GM21737 (cell line): ENCODE data around the gene C3orf22.
"Not testable (repeated sequence)": the region's sequence is repeated elsewhere in the genome, so short reads cannot be mapped to it uniquely, and the experiment has no call there.

Experiments
- ATAC-seq: cut with Tn5 transposase; IDR thresholded peaks from one replicate; pipeline ENCODE4 v1.9.1; 2021; ENCODE audit warnings: mild to moderate bottlenecking, moderate library complexity; ENCODE audit not compliant: unreplicated experiment

The C3orf22 gene

DNA sequence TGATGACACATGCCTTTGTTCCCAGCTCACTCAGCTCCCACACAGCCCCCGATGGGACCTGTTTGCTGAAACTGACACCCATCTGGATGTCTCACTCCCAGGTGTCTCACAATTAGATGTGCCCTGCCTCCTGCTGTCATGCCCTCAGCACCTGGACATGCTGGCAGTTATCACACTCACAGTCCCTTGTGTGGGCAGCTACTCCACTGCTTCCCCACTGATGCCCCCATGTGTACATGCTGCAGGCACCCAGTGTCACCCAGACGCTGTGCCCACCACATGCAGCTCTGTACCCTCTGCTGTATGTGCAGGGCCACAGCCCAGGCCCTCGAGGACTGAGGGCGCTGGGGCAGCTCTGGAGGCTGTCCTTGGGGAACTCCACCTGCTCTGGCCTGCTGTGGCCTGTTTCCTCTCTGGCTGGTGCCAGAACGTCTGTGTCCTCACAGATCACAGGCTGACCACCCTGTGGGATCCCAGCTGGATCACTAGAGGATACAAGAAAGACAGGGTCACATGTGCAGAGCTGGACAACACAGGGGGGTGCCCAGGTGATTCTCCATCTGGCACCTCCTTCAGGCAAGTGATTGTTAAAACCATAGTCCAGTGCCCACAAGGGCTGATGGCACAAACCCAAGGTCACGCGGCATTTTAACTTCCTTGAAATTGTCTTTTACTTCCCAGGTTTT is 14.0 kb downstream of the C3orf22 start:
- no peak for ATAC-seq

- ATAC-seq = no peak
Measured at GRCh38 chr3:126543457-126544061, 15.2 kb downstream of the C3orf22 start.

GRCh38 chr3:126542340-126543241 is 16.1 kb downstream of the C3orf22 start:
- ATAC-seq = no peak

GRCh38 chr3:126541628-126542339 is 16.9 kb downstream of the C3orf22 start:
- no peak for ATAC-seq

DNA sequence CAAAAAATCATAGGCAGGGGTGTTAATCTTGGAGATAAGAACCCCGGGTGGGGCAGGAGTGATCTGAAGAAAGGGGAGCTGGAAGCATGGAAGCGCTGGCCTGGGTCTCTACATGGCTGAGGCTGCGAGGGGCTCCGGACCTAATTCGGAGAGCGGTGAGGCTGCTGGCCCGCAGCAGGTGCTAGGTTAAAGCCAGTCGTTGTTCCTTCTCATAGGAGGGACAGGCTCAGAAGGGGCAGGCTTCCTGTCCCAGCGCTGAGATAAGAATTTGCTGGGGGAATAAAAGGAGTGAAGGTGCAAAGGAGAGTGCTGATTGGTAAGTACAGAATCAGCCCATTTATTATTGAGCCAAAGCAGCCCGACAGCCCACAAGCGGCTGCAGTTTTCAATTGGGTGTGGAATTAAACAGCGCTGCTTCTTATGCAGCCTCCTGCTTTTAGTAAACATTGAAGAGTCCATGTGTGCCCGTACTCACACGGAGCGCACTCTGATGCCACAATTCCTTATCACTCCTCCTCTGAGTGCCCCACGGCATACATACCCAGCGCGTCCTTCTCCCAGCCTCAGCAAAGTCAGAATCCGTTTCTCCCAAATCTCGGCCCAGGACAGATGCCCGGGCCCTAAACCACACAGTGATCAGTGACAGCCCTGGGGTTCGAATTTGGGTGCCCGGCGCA is 17.6 kb downstream of the C3orf22 start:
- no peak for ATAC-seq

DNA sequence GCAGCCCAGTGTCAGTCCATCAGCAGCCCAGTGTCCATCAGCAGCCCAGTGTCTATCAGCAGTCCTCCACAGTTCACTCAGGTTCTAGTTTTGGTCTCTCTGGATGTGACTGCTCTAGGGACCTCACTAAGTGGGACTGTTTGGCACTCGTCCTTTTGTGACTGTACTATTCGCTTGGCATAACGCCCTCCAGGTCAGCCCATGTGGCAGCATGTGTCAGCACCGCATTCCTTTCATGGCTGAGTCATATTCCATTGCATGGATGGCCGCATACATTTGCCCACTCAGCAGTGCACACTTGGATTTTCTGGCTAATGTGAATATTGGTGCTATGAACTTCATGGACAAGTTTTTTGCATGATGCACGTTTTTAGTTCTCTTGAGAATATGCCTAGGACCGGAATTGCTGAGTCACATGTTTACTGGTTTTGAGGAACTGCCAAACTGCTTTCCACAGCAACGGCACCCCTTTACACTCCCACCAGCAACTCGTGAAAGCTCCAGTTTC is 18.3 kb downstream of the C3orf22 start:
- ATAC-seq = no peak

DNA sequence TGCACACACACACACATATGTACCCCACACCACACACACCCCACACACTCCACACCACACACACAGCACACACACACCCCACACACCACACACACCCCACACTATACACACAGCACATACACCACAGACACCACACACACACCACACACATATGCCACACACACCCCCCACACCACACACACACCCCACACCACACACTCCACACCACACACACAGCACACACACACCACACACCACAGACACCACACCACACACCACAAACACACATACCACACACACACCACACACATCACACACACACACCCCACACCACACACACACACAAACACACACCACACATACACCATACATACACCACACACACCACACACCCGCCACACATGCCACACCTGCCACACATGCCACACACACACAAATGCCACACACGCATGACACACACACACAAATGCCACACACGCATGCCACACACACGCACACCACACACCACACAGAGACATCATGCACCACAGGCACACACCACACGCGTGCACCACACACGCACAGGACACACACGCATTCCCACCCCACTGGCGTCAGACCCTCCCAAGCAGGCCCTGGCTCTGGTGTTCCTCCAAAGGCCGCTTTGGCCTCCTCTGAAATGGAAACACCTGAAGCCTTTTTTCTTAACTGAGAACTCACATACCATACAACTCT is 19.0 kb downstream of the C3orf22 start:
- ATAC-seq = no peak

DNA sequence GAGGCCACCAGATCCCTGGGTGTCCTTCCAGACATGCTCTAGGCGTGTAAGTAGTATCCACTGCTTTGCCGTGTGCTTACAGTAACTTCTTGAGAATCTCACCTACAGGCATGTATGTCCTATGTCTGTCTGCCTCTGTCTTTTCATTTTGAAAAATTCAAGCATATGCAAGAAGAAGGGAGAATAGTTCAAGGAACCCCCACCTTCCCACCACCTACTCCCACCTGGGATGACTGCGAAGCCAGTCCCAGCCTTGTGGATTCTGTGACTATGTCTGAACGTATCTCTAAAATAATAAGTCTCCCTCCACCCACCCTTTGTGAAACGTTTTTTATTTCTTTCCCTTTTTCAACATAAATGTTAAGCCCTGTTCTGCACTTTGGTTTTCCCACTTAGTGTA is 19.8 kb downstream of the C3orf22 start:
- ATAC-seq = no peak

GRCh38 chr3:126538316-126538715 is 20.4 kb downstream of the C3orf22 start:
- no peak for ATAC-seq

DNA sequence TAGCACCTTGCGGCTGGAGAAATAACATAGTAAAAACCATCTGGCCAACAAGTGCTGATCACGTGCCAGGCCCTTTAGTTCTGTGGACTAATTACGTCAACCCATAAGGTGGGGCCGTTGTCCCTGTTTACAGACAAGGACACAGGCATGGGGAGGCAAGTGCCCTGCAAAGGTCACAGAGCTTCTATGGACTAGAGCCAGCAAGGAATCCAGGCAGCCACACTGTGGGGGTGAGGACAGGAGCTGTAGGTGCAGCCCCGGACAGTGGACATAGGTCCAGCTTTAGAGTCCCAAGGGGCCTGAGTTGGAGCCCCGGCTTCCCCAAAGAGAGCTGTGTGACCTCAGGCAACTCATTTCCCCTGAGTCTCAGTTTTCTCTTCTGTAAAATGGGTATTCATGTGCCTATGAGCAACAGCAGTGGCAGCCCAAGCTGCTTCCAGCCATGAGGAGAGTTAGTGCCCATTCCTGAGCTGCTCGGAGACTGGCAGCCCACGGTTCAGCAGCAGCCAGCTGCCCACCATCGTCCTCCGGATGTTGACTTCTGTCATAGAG is 20.9 kb downstream of the C3orf22 start:
- ATAC-seq = no peak

GRCh38 chr3:126537116-126537729 is 21.5 kb downstream of the C3orf22 start:
- no peak for ATAC-seq

DNA sequence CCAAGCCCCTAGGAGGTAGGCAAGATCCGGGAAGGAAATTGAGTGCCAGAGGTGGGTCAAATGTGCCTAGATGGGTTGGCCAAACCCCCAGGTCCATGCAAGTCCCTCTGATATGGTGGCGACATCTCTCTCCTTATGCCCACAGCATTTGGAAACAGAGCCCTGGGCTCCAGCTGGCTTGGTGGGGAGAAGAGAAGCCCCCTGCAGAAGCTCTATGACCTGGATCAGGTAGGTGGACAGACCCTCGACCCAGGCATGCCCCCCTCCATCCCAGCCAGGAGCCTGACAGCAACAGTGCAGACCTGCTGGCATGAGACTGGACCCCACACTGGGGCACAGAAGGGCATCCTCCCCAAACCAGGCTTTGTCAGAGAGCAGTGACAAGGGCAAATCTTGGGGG is 22.6 kb downstream of the C3orf22 start:
- ATAC-seq = no peak

- no peak for ATAC-seq
Measured at GRCh38 chr3:126535636-126536035, 23.1 kb downstream of the C3orf22 start.

DNA sequence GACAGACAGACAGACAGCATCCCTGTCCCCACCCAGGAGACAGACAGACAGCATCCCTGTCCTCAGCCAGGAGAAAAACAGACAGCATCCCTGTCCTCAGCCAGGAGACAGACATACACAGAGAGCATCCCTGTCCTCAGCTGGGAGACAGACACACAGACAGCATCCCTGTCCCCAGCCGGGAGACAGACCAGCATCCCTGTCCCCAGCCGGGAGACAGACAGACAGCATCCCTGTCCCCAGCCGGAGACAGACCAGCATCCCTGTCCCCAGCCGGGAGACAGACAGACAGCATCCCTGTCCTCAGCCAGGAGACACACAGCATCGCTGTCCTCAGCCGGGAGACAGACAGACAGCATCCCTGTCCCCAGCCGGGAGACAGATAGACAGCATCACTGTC is 24.0 kb downstream of the C3orf22 start:
- ATAC-seq = not testable (repeated sequence)

- no peak for ATAC-seq
Measured at GRCh38 chr3:126533506-126533905, 25.2 kb downstream of the C3orf22 start.

GRCh38 chr3:126531051-126531330 is 27.7 kb downstream of the C3orf22 start:
- no peak for ATAC-seq

DNA sequence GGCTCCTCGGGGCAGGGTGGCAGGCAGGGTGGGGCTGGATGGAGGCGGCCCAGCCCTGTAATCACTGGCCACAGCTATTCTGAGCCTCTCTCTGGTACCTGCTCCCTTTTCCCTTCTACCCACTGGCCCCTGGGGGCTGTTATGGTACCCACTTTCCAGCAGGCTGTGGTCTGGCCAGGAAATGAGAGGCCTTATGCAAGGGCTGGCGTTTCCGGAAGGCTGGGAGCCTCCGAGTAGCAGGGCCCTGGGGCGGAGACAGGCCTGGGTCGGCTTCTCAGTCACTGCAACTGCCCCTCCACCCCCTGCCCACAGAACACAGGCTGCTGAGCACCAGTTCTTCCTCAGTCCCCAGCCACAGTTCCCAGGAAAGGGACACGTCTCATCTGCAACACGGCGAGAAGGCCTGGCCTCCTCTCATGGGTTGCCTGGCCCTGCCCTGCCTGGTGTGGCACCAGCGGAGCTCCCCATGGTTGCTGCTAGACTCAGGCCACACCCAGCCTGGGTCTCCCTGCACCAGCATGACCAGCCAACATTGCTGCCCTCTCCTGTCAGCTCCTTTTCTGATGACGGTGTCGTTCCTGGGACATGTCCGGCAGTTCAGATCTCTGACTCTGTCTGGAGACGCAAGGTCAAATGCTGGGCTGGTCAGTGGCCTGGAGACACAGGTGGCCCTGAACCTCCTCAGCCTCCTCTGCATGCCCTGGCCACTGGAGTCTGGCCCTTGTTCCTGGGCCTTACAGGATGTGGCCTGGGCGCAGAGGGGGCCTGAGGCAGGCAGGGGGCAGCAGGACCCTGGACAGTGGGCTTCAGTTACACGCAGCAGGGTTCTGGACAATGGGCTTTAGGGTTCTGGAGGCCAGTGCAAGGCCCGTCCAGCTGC is 28.3 kb downstream of the C3orf22 start:
- ATAC-seq = no peak

DNA sequence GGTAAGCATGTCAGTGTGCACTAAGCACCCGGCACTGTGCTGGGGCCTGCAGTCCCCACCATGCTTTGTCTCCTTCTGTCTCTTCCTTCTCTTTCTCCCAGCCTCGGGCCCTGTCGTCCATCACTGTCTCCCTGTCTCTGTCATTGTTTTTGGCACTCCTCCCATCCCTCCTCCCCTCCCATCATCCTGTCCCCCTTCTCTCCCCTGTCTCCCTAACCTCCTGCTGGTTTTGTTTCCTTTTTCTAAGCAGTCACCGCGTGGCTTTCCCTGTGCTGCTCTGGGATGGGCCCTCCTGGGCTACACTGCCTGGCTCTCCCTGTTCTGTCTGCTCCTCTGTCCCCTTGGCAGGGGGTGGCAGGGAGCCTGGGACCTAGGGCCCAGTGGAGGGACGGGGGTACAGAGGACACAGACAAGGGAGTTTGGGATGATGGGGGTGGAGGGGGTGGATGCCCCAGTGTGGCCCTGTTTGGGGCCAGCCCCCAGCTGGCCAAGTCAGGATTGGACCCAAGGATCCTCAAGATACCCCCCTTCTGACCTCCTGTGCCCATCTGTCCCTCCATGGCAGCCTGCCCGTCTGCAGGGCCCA is 29.1 kb downstream of the C3orf22 start:
- no peak for ATAC-seq
